Mammary epithelial cell (primary cell): ENCODE data around the gene VDR.

Experiments
- CTCF ChIP-seq, 2 donors: IDR thresholded peaks in 1 of 2; conservative IDR thresholded peaks in 1 of 2; 2 replicates each; pipeline ENCODE4 v1.5.1; 2011 to 2012; ENCODE audit warnings: inconsistent platforms in 2 of 2, low read length in 2 of 2, mild to moderate bottlenecking in 2 of 2, control low read depth in 1 of 2, low read depth in 1 of 2; ENCODE audit not compliant: insufficient read depth in 1 of 2; ENCODE audit errors: extremely low read depth in 1 of 2
- EZH2 ChIP-seq: IDR thresholded peaks from 2 replicates; pipeline ENCODE4 v1.6.1; 2012; ENCODE audit warnings: low read length, inconsistent platforms, borderline replicate concordance

- no peak for TF ChIP-seq CTCF (conservative IDR thresholded peaks at IDR 0.05 in 1 of 2, IDR thresholded peaks at IDR 0.05 in 1 of 2; ENCODE audit: extremely low read depth in 1 of 2, insufficient read depth in 1 of 2, low read depth in 1 of 2, low read length in 2 of 2)
- TF ChIP-seq EZH2 = no peak
Measured at GRCh38 chr12:47874316-47874715, 30.5 kb downstream of the VDR start.
